Pancreas (tissue), 10 donors: ENCODE measurements around the gene GPS1. TPM values are rescaled to one million over a fixed set of nuclear protein-coding genes. Genes with fewer than 3 reads are reported as not detected.
A peak's percentile ranks its signal among the peaks of the same experiment; 100 is the strongest.

Source experiments
- ATAC-seq, 4 donors: fragments of 200-7000 bp; cut with Tn5 transposase; one replicate each; pipeline versions ENCODE4 v1.8.0 to v1.9.1; 2020; ENCODE audit warnings: mild to moderate bottlenecking in 4 of 4, moderate library complexity in 4 of 4
- DNase-seq, 6 donors: peaks; one replicate each; pipeline ENCODE4 v3.0.0-alpha.2; 2020
- FAIRE-seq: peaks from 2 replicates; lab custom pipeline; 2012; peaks lifted over from hg19 to GRCh38; lab: Jason Lieb, UNC
- H3K27ac ChIP-seq, 4 donors: fragments of 200-600 bp; sonication (generic); 1 replicate in 3 of 4; 2 replicates in 1 of 4; pipeline versions ENCODE4 v1.5.0 to v1.8.0; 2020
- H3K27me3 ChIP-seq, 4 donors: fragments of 200-600 bp; one replicate each; pipeline ENCODE4 v1.8.0; 2021
- H3K36me3 ChIP-seq, 3 donors: fragments of 200-600 bp; sonication (generic) in 1 of 3; one replicate each; pipeline versions ENCODE4 v1.5.0 to v1.8.0; 2020 to 2021
- H3K4me1 ChIP-seq, 3 donors: fragments of 200-600 bp; one replicate each; pipeline ENCODE4 v1.8.0; 2021
- H3K4me3 ChIP-seq, 4 donors: fragments of 200-600 bp; sonication (generic) in 2 of 4; one replicate each; pipeline versions ENCODE4 v1.5.0 to v1.8.0; 2020 to 2021
- H3K9me3 ChIP-seq, 4 donors: fragments of 200-600 bp; one replicate each; pipeline ENCODE4 v1.8.0; 2021
- CTCF ChIP-seq, 4 donors: fragments of 200-600 bp; sonication (generic) in 3 of 4; IDR thresholded peaks; one replicate each; pipeline versions ENCODE4 v1.5.0 to v1.8.0; 2021; ENCODE audit warnings: antibody characterized with exemption in 4 of 4
- WGBS, 2 donors: extraction: QIAGEN DNeasy Blood & Tissue Kit; methylation state at CpG; one replicate each; pipeline ENCODE4 v1.1.7; 2013; 5-methylcytosine and 5-hydroxymethylcytosine counted together
- intact Hi-C, 3 donors: fragments of 100-400 bp; cut with DNase I; formaldehyde crosslinking; loops; one replicate each; pipeline versions ENCODE4 v1.11.1 to v1.14.2; 2022
- polyA plus RNA-seq, 2 donors: library from polyadenylated mRNA; stranded (reverse); fragments of 200-250 nt; gene quantifications; one replicate each; pipeline ENCODE4 v1.2.3, GENCODE V29; 2013
- total RNA-seq, 6 donors: library from RNA; stranded (reverse); fragmentation: NEBNext Ultra II Directional in 4 of 6; extraction: Animal tissue kit (Norgen Biotek cat#: 25700) in 4 of 6; gene quantifications; one replicate each; pipeline versions ENCODE4 v1.2.1 to v1.2.4, GENCODE V29; 2021 to 2023
- donor health status: healthy with polysubstance abuse.
- donor health status: DM: no; HTN: no; CAD: no; lungs with moderate emphysema.
- donor health status: DM: no; HTN: no; CAD: no.
- donor health status: control.
- donor health status: control.
- donor health status: Bipolar disorder and iron deficiency.
- donor health status: DM: yes; HTN: yes; CAD: no.
- donor health status: DM: no; HTN: no; CAD: no.
- donor health status: DM: no; HTN: no; CAD: no.
- donor health status: DM: yes; HTN: yes; CAD: no.

GPS1 gene
- total and polyA plus RNA-seq, 8 donors, result 43.0 to 149 (median 53.3) TPM

- Histone ChIP-seq H3K4me3 (no peak overlapping the region), H3K9me3 (no peaks in the 10 kb centered on the region), H3K27ac (peak overlapping the region in 1 of 4 donors; percentile 16), H3K36me3 (no peaks in the 10 kb centered on the region), H3K27me3 (no peaks in the 10 kb centered on the region), H3K4me1 (peaks cover 7 to 9% (median 7%) of the 10 kb centered on the region in 3 donors)
- ATAC-seq (no peak), FAIRE-seq (no peak), DNase-seq (no peak)
- TF ChIP-seq CTCF (IDR thresholded peaks at IDR 0.05), result no peak
- 79 to 84% methylated on average over 13 of the region's 13 CpGs for WGBS, 2 donors
- intact Hi-C loops, result loop anchor here (2.0 to 10.0 kb wide), 3 partner anchors 53 to 63 kb away; partner anchors contain the start of gene NOTUM (in 1 of the 3)
These were observed 34.0 kb upstream of the GPS1 start for GRCh38 chr17:82017612-82018151.

- H3K9me3 ChIP-seq, result no peaks in the 10 kb centered on the region
- FAIRE-seq (no peak), ATAC-seq (no peak), DNase-seq (no peak)
- no peak overlapping the region for H3K4me3 ChIP-seq
- H3K4me1 ChIP-seq, result peaks cover 7 to 9% (median 7%) of the 10 kb centered on the region in 3 donors
- intact Hi-C loops, result loop anchor here (2.0 to 10.0 kb wide), 3 partner anchors 54 to 64 kb away; partner anchors contain the start of gene NOTUM (in 1 of the 3)
- 46 to 53% methylated on average over 19 of the region's 19 CpGs for WGBS, 2 donors
- no peaks in the 10 kb centered on the region for H3K27me3 ChIP-seq
- TF ChIP-seq CTCF (IDR thresholded peaks at IDR 0.05), result no peak
- peak overlapping the region in 1 of 4 donors; percentile 16 for H3K27ac ChIP-seq
- H3K36me3 ChIP-seq, result no peaks in the 10 kb centered on the region
These were observed 33.3 kb upstream of the GPS1 start for GRCh38 chr17:82018152-82018988.

DNA sequence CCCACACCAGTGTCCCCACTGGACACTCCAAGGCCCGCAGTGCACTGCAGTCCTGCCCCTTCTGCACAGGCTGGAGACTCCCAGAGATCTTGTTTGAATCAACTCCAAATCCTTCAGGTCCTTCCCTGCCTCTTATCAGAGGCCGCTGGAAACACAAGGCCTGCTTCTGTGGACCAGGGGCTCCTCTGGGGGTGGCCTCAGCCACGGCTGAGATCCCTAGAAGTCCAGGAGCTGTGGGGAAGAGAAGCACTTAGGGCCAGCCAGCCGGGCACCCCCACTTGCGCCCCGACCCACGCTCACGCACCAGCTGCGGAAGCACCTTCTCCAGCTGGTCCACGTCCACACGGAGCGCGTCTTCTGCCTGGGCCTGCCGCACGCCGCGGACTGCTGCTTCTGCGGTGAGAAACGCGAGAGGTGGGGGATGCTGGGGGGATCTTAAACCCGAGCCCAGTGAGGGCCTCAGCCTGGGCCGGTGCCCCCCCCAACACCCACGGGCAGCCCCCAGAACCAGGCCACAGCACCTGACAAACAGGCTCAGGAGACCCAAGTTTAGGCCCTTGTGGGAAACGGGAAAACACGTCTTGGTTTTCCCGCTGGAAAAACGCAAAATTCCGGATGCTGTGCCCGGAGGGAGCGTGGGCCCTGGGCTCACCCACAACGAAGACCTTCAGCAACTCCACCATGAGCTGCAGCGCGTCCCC, 32.6 kb upstream of the GPS1 start:
- Histone ChIP-seq H3K27me3 (no peaks in the 10 kb centered on the region), H3K4me3 (no peak overlapping the region), H3K36me3 (no peaks in the 10 kb centered on the region), H3K27ac (no peak overlapping the region), H3K4me1 (peaks cover 9 to 13% (median 13%) of the 10 kb centered on the region in 3 donors), H3K9me3 (no peaks in the 10 kb centered on the region)
- intact Hi-C loops, result loop anchor here (2.0 to 10.0 kb wide), 3 partner anchors 54 to 64 kb away; partner anchors contain the start of gene NOTUM (in 1 of the 3)
- ATAC-seq (no peak), FAIRE-seq (no peak), DNase-seq (no peak)
- TF ChIP-seq CTCF (IDR thresholded peaks at IDR 0.05), result no peak
- WGBS, 2 donors, result 81 to 84% methylated on average over 33 of the region's 33 CpGs

- no peaks in the 10 kb centered on the region for H3K9me3 ChIP-seq
- TF ChIP-seq CTCF (IDR thresholded peaks at IDR 0.05), result peak; percentile 51 to 80 (median 53)
- H3K27me3 ChIP-seq, result no peaks in the 10 kb centered on the region
- DNase-seq (peak in 5 of 6 donors; percentile 42 to 85 (median 60)), FAIRE-seq (no peak), ATAC-seq (no peak)
- peaks cover 9 to 14% (median 14%) of the 10 kb centered on the region in 3 donors for H3K4me1 ChIP-seq
- 60 to 63% methylated on average over 26 to 34 of the region's 34 CpGs for WGBS, 2 donors
- H3K27ac ChIP-seq, result no peak overlapping the region
- H3K4me3 ChIP-seq, result no peak overlapping the region
- intact Hi-C loops, result loop anchor here (2.0 to 10.0 kb wide), 4 partner anchors 55 to 135 kb away; partner anchors contain the start of gene NOTUM (in 1 of the 3)
- H3K36me3 ChIP-seq, result no peaks in the 10 kb centered on the region
These were observed 31.8 kb upstream of the GPS1 start for GRCh38 chr17:82019690-82020571.
